Stimulated activated CD4-positive, alpha-beta T cell treated with anti-CD3 and anti-CD28 coated beads, Interleukin-4, amount 100 ng/mL, for 24 hours (primary cell): ENCODE measurements around the gene CD300C.
"Not testable (repeated sequence)": the region's sequence is repeated elsewhere in the genome, so short reads cannot be mapped to it uniquely, and the experiment has no call there.

Experiments used
- DNase-seq: peaks from one replicate; pipeline ENCODE4 v3.0.0-alpha.2; 2020

CD300C gene

DNA sequence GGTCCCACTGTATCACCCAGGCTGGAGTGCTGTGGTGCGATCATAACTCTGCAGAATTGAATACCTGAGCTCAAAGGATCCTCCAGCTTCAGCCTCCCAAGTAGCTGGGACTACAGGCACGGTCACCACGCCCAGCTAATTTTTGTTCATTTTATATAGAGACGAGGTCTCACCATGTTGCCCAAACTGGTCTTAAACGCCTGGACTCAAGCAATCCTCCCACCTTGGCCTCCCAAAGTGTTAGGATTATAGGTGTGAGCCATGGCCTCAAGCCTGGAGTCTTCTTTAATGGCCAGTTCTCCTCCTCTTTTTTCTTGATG lies 15.1 kb downstream of the CD300C start:
- DNase-seq = peak; percentile 1

DNA sequence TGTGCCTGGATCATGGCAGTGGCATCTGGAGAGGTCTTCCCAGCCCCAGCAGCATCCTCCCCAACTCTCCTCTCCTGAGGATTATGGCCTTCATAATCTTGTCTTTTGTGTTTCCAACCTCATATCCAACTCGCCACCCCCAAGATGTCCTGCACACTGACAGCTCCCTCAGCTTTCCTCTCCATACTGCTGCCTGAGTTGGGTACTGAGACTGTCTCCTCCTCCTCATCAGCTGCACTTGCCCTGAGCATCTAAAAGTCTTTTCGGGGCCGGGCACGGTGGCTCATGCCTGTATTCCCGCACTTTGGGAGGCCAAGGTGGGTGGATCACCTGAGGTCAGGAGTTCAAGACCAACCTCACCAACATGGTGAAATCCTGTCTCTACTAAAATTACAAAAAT lies 16.7 kb downstream of the CD300C start:
- DNase-seq = peak; percentile 2

DNA sequence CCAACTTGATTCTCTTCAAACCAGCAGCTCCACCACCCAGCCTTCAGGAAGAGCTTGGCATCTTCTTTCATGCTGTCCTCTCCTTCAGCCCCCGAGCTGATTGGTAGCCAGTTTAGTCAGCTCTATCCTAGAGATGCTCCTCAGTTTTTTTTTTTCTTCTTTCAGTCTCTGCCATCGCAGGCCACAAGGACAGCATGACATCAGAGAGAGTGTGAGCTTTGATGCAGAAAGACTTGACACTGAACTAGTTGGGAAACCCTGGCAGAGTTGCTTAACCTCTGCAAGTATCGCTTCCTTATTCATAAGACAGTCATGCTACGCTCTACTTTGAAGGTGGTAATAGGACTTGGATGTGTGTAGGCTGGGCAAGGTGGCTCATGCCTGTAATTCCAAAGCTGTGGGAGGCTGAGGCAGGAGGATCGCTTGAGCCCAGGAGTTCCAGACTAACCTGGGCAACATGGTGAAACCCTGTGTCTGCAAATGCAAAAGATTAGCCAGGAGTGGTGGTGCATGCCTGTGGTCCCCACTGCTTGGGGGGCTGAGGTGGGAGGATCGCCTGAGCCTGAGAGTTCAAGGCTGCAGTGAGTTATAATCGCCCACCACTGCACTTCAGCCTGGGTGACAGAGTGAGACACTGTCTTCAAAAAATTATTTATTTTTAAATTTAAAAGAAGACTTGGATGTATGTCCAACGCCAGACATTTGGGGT lies 17.3 kb downstream of the CD300C start:
- peak; percentile 1 for DNase-seq

DNA sequence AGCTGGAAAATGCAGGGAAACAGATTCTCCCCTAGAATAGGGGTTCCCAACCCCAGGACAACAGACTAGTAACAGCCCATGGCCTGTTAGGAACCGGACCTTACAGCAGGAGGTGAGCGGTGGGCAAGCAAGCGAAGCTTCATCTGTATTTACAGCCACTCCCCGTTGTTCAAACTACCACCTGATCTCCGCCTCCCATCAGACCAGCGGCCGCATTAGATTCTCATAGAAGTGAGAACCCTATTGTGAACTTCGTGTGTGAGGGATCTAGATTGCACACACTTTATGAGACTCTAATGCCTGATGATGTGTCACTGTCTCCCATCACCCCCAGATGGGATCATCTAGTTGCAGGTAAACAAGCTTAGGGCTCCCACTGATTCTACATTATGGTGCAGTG lies 18.2 kb downstream of the CD300C start:
- peak; percentile 1 for DNase-seq

DNA sequence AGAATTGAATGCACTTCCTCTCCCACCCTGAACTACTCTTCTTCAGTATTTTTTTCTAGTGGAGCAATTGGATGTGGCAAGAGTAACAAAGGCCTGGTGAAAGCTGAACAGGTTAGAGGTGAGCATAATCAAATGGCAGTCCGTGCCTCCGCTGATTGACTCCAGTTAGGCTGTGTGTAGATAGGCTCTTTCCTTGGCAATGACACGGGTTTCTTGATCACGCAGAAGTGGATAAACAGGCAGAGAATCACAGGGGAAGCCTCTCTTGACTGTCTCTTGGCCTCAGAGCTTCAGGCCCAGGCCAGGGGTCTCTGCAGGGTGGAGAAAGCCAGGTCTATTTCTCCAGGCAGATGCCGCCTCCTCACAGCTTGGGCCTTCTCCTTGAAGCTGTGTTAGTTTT lies 18.8 kb downstream of the CD300C start:
- DNase-seq = no peak

DNA sequence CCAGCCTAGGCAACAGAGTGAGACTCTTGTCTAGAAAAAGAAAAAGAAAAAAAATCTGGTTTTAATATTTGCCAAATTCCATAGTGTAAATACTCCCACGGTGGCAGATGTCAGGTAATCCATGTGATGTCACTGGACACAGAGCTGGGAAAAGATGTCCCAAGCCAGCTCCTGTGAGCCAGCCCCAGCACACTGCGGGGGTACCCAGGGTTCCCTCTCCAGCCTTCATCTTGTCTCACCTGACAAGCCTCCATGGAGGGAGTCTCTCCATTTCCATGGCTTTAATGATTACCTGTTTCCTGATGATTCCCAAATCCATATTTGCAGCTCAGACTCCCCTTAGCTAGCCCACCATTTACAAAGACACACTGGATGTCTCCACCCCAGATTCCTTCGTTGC lies 19.2 kb downstream of the CD300C start:
- DNase-seq = no peak

DNA sequence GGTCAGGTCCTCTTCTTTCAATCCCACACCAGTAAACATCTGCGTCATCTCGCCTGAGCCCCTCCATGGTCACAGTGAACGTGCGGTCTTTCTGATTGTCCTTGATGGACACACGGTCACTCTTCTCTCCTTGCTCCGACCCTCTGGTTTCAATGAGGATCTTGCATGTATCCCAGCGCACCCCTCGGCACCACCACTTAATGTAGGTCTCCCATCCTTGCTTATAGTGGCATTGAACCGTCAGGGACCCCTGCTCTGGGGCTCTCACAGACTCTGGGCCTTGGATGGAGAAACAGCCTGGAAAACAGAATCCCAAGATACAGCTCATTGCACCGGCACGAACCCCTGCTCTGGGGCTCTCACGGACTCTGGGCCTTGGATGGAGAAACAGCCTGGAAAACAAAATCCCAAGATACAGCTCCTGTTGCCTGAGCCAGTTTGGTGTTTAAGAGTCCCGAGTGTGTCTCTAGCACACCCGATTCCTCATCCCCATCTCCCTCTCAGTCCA lies 20.1 kb downstream of the CD300C start:
- no peak for DNase-seq

DNA sequence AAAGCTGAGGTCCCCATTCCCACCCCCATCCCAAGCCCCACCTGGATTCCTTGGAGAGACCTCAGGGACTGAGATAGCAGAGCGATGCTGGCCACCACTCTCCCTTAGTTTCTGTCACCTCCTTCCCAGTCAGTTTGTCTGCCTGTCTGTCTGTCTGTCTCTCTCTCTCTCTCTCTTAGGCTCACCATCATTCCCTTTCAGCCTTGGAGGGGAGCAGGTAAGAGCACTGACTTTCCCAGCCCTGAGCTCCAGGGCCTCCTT lies 20.5 kb downstream of the CD300C start:
- DNase-seq = no peak

DNA sequence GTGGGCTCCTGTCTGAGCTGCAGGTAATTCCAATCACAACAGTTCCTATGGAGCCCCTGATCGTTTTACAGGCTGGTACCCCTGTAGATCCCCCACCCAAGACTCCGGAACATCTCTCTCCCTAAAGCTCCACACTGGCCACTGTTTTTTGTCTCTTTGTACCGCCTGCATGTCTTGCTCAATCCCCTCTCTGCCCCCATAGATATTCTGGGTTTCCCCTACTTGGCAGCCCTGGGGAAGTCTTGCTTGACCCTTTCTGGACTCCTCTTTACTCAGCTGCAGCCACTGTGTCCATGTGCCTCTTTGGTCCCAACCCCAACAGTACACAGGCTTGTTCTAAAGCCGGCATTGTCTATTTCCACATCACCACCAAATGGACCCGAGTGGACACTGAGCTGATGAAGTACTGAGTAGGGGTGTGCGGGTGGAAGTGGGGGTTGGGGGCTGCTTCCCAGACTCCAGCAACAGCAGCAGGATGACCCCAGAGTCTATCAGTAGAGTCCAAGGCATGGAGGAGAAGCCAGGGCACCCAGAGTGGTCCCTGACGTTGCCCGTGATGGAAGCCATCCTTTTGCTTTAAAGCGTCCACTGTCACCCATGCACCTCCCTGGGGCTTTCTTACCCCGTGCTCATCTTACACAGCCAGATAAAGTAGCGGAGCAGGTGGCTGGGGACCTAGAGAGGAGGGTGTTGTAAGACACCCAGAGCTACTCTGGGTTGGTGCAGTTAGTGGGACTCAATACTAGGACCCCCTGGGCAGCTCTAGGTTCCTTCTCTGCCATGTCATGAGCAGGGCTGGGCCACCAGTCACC lies 21.1 kb downstream of the CD300C start:
- DNase-seq = no peak

DNA sequence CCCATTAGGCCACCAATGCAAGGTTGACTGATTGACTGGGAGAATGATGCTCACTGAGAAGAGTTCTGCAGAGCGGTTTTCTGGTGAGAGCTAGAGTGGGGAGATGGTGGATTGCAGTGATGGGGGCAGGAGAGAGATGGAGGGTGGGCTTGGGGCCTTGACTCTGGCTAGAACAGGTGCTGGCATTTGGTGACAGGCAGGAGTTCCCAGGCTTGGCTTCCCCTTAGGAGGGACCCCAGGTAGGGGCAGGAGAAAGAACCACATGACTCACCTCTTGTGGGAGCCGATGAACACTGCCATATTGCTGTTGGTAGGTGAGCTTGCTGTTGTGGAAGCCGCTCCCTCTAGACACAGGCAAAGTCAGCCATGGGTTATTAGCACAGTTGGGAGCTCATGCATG lies 22.6 kb downstream of the CD300C start:
- no peak for DNase-seq

DNA sequence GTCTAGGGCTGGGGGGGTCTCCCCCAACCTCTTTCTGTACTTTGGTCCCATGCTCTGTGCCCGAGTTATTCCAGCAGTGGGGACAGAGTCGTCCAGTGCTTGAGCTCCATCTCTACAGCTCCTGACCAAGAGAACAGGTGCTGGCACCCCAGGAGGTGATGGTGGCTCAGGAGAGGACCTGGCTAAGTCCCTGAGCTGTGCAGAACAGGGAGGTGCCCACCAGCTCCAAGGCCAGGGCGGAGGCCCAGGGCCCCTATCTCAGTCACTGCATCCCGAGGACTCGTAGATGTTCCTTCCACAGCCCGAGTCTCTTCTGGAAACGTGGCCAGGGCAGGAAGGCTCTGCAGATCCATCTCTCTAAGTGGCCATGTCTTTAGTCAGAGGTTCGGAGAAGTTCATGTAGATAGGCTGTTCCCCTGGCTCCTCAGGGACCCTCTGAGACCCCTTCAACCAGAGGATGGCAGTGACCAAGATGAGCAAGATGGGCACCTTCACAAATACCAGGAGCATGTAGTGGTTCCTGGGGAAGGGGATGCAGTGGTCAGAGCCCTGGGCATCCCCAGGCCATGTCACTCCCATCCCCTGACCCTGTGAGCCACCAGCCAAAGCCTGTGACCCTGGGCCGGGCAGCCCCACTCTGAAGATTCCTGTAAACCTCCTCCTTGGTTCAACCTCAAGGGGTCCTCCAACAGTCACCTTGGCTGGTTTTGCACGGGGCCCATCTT lies 23.4 kb downstream of the CD300C start:
- no peak for DNase-seq

DNA sequence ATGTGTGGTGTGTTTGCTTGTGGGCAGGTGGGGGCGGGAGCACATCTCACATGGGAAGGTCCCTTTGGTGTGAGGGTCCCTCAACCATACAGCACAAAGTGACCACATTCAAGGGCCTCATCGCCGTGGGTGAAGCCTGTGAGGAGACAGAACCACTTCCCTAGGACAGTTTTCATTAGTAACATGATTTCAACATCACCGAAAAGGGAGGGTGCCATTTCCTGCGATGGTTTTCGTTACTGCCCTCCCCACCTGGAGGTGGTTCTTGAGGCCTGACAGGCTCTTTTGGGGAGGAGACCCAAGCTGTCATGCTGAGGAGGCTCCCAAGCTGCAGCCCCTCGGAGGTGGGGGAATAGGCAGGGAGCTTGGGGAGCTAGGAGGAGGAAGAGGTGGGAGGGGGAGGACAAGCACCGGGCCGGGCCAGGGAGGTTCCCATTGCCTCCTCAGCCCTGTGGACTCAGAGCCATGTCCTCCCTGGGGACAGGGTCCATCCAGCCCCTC lies 24.2 kb downstream of the CD300C start:
- DNase-seq = no peak

DNA sequence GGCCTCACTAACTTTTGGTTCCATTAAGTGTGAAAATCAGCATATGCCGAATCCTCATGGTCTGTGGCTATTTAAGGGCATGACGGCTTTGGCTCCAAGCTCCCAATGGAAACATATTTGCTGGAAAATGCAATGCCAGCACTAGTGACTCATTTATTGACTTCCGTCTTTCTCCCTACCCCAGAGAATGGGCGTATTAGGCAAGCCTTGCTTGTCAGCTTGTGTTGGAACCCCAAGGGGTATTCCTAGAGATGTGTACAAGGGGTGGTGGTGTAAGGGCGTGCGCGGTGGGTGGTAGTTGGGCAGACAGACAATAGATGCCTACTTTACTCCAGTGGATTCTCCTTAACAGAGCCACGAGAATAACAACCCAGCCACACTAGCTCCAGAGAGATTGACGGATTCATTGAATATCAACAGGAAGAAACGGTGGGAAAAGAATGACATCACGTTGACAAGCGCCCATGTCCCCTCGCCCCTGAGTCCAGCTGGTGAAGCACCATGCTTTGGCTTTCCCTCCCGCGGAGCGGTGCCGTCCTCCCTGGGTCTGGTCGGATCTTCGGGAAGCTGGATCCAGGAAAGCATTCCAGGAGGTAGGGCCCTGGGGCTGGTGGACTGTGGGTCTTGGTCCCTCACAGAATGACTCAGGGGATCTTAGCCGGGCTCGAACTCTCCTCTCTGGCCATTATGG lies 25.0 kb downstream of the CD300C start:
- DNase-seq = no peak

DNA sequence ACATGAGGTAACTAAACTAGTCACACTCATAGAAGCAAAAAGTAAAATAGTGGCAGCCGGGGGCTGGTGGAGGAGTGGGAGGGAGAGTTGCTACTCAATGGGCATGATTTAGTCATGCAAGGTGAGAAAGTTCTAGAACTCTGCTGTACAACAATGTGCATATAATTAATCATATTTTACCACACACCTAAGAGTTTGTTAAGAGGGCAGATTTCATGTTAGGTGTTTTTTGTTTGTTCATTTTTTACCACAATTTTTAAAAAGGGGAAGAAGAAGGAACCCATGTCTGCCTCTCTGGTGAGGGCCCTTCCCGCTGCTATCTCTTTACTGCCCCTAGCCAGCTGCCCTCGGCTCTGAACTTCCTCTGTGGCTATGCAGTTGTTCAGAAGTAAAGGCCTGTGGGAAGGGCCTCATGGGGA lies 25.9 kb downstream of the CD300C start:
- peak; percentile 24 for DNase-seq

DNA sequence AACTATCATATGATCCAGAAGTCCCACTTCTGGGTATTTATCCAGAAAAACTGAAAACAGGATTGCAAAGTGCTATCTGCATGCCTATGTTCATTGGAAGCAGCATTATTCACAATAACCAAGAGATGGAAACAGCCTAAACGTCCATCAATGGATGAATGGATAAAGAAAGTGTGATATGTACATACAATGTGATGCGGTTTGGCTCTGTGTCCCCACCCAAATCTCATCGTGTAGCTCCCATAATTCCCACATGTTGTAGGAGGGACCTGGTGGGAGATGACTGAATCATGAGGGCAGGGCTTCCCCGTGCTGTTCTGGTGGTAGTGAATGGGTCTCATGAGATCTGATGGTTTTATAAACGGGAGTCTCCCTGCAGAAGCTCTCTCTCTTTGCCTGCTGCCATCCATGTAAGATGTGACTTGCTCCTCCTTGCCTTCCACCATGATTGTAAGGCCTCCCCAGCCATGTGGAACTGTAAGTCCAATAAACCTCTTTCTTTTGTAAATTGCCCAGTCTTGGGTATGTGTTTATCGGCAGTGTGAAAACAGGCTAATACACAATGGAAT lies 27.4 kb downstream of the CD300C start:
- DNase-seq = not testable (repeated sequence)

DNA sequence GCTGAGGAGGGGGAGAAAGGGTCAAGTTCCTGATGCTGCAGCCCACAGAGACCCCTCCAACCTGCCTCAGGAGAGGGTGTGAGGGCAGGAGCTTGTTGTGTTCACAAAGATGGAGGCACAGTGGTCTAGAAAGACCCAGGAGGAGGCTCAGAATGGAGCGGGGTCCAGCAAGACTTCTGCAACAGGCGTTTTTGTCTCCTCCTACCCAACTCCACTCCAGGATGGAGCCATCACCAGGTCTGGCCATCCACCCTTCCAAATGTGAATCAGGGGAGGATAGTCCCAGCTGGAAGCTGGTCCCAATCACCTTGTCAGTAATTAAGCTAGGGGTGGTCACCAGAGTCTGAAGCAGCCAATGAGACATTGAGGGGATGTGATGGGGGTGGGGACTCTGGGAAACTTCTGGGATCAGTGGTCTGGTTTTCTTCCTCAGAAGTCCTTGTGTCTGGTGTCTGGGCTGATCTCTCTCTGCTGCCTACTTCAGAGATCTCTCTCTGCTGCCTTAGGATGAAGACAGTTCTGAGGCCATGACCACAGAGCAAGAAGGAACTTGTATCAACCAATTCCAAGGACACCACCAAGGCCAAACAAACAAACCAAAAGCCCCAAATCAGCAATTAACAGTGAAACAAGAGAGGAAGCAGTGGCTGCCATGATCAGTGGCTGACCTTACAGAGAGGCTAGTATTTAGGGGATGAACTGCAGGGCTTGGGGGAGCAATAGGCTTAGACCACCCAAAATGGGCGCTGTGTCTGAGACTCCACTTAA lies 29.2 kb downstream of the CD300C start:
- no peak for DNase-seq

DNA sequence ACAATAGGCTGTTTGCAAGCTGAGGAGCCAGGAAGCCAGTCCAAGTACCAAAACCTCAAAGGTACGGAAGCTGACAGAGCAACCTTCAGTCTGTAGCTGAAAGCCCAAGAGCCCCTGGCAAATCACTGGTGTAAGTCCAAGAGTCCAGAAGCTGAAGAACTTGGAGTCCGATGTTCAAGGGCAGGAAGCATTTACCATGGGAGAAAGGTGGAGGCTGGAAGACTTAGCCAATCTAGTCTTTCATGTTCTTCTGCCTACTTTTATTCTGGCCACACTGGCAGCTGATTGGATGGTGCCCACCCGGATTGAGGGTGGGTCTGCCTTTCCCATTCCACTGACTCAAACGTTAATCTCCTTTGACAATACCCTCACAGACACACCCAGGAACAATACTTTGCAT lies 30.0 kb downstream of the CD300C start:
- no peak for DNase-seq

DNA sequence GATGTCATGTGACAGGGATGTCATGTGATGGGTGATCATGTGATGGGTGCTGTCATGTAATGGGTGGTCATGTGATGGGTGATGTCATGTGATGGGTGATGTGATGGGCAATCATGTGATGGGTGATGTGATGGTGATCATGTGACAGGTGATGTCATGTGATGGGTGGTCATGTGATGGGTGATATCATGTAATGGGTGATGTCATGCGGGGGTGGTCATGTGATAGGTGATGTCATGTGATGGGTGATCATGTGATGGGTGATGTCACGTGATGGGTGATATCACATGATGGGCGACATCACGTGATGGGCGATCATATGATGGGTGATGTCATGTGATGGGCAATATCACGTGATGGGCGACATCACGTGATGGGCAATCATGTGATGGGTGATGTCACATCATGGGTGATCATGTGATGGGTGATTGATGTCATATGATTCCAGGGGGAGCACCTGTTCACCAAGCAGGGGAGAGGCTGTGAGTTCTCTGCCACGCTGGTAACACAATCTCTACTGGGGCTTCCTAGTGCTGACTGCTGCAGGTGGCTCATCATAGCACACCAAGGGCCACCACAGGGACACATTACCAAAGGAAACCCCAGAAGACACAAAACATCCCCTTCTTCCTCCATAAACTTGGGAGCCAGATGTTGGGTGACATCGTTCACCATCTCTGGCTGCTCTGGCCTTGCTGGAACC lies 31.1 kb downstream of the CD300C start:
- DNase-seq = no peak

DNA sequence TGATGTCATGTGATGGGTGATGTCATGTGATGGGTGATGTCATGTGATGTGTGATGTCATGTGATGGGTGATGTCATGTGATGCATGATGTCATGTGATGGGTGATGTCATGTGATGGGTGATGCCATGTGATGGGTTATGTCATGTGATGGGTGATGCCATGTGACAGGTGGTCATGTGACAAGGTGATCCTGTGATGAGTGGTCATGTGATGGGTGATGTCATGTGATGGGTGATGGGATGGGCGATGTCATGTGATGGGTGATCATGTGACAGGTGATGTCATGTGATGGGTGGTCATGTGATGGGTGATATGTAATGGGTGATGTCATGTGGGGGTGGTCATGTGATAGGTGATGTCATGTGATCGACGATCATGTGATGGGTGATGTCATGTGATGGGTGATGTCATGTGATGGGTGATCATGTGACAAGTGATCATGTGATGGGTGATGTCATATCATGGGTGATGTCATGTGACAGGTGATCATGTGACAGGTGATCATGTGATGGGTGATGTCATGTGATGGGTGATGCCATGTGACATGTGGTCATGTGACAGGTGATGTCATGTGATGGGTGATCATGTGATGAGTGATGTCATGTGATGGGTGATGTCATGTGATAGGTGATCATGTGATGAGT lies 31.8 kb downstream of the CD300C start:
- peak; percentile 32 for DNase-seq

DNA sequence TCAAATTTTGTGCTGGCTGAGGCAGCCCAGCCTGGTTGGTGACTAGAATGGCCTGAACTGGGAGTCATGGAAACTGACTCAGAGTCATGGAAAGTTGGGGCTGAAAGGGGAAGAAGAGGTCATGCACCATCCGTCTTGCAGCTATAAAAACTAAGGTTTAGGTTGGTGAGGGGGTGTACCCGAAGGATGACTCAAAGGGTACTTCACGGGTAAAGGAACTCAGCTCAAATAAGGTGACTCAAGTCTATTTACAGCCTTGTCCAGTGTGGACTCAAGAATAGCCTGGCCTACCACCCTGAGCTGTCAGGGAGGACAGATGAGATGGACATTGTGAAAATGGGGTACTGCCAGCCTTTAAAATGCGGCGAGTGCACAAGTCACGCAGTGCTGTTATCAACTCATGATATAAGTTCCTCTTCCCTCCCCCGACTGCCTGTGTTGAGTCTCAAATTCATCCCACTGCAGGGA lies 33.3 kb downstream of the CD300C start:
- peak; percentile 48 for DNase-seq

DNA sequence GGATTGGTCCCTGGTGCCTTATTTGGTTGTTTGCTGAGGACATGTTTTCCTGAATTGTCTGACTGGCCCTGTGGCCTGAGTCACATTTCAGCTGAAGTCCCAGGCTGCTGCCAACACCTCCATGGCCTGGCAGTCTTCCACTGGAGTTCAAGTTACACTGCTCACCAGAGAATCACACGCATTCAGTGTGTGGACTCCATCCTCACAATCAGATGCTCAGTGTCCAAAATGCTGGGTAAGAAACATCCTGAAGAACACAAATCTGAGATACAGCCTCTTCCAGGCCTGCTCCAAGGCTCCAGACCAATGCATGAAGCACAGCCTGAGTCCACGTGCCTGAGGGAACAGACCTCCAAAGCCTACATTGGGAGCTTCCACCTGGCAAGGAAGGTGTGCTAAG lies 33.9 kb downstream of the CD300C start:
- no peak for DNase-seq
